Epithelial cell of prostate (primary cell): ENCODE measurements around the gene APBA2.
"Not testable (repeated sequence)": the region's sequence is repeated elsewhere in the genome, so short reads cannot be mapped to it uniquely, and the experiment has no call there.

Source experiments
- DNase-seq: peaks from one replicate; pipeline ENCODE4 v3.0.0-alpha.2; 2011; ENCODE audit warnings: low read depth, low spot score
- H3K27ac ChIP-seq: fragments of 450-650 bp; 2 replicates; pipeline ENCODE4 v1.5.1; 2017; ENCODE audit warnings: mild to moderate bottlenecking

APBA2 gene

GRCh38 chr15:29091666-29092065, 205.9 kb downstream of the APBA2 start:
- no peak overlapping the region for H3K27ac ChIP-seq

GRCh38 chr15:29092376-29093064, 206.7 kb downstream of the APBA2 start:
- H3K27ac ChIP-seq, result no peak overlapping the region
- DNase-seq, result no peak

More at GRCh38 chr15:29091666-29092065, 205.9 kb downstream of the APBA2 start:
- DNase-seq, result no peak

- no peak overlapping the region for H3K27ac ChIP-seq
- no peak for DNase-seq
Observed at GRCh38 chr15:29093065-29093435, 207.3 kb downstream of the APBA2 start.

GRCh38 chr15:29093696-29094343, 208.0 kb downstream of the APBA2 start:
- no peak for DNase-seq
- H3K27ac ChIP-seq, result no peak overlapping the region

- H3K27ac ChIP-seq, result no peak overlapping the region
- DNase-seq, result no peak
Observed at GRCh38 chr15:29094711-29095110, 208.9 kb downstream of the APBA2 start.

GRCh38 chr15:29095746-29096145, 210.0 kb downstream of the APBA2 start:
- DNase-seq, result no peak
- H3K27ac ChIP-seq, result no peak overlapping the region

GRCh38 chr15:29097168-29097567, 211.4 kb downstream of the APBA2 start:
- no peak overlapping the region for H3K27ac ChIP-seq
- DNase-seq, result no peak

GRCh38 chr15:29097971-29098370, 212.2 kb downstream of the APBA2 start:
- no peak for DNase-seq

GRCh38 chr15:29098652-29099051, 212.9 kb downstream of the APBA2 start:
- DNase-seq, result no peak
- H3K27ac ChIP-seq, result no peak overlapping the region

More at GRCh38 chr15:29097971-29098370, 212.2 kb downstream of the APBA2 start:
- H3K27ac ChIP-seq, result no peak overlapping the region

- DNase-seq, result no peak
- no peak overlapping the region for H3K27ac ChIP-seq
Observed at GRCh38 chr15:29099131-29099880, 213.5 kb downstream of the APBA2 start.

- H3K27ac ChIP-seq, result no peak overlapping the region
- DNase-seq, result no peak
Observed at GRCh38 chr15:29100486-29101000, 214.8 kb downstream of the APBA2 start.

GRCh38 chr15:29101491-29101890, 215.7 kb downstream of the APBA2 start:
- no peak for DNase-seq
- no peak overlapping the region for H3K27ac ChIP-seq

GRCh38 chr15:29102173-29102794, 216.5 kb downstream of the APBA2 start:
- DNase-seq, H3K27ac ChIP-seq: not testable (repeated sequence)

- no peak overlapping the region for H3K27ac ChIP-seq
- DNase-seq, result no peak
Observed at GRCh38 chr15:29102911-29103823, 217.4 kb downstream of the APBA2 start.

GRCh38 chr15:29103824-29104565, 218.2 kb downstream of the APBA2 start:
- no peak overlapping the region for H3K27ac ChIP-seq
- no peak for DNase-seq

GRCh38 chr15:29104566-29104880, 218.7 kb downstream of the APBA2 start:
- no peak for DNase-seq
- no peak overlapping the region for H3K27ac ChIP-seq

GRCh38 chr15:29105151-29105854, 219.5 kb downstream of the APBA2 start:
- no peak overlapping the region for H3K27ac ChIP-seq
- no peak for DNase-seq

- DNase-seq, result no peak
Observed at GRCh38 chr15:29106116-29106515, 220.3 kb downstream of the APBA2 start.

More at GRCh38 chr15:29106116-29106515, 220.3 kb downstream of the APBA2 start:
- H3K27ac ChIP-seq, result no peak overlapping the region
